H1 (cell line): ENCODE data around the gene TTC9. TPM values are rescaled to one million over a fixed set of nuclear protein-coding genes. Genes with fewer than 3 reads are reported as not detected.

Experiments used
- BRCA1 ChIP-seq: IDR thresholded peaks from 2 replicates; pipeline ENCODE4 v1.6.1; 2012; ENCODE audit warnings: low read depth, low read length, improper control_type of control experiment
- NANOG ChIP-seq: IDR thresholded peaks from 2 replicates; pipeline ENCODE4 v1.6.1; 2011; ENCODE audit warnings: low read length, low read depth, mild to moderate bottlenecking, inconsistent platforms; ENCODE audit not compliant: insufficient read depth, poor library complexity, severe bottlenecking
- RNF2 ChIP-seq: fragments of 200-900, 300-1000 bp; sonication (generic); IDR thresholded peaks from 2 replicates; pipeline ENCODE4 v1.7.1; 2016; ENCODE audit warnings: borderline replicate concordance, low read depth, mild to moderate bottlenecking, antibody characterized with exemption, low read length; ENCODE audit not compliant: poor library complexity, severe bottlenecking; ENCODE audit errors: missing control alignments
- polyA plus RNA-seq, 7 experiments: library from polyadenylated mRNA; depleted of rRNA in 3 of 7; stranded (reverse) in 5 of 7; unstranded in 2 of 7; fragments of >200 nt in 5 of 7; fragments of 200-250 nt in 2 of 7; gene quantifications; 1 replicate in 5 of 7; 2 replicates in 1 of 7; 4 replicates in 1 of 7; pipeline versions ENCODE4 v1.2.1 to v1.2.3, GENCODE V29; 2011 to 2013; ENCODE audit warnings: missing spikeins in 2 of 7, mixed read lengths in 2 of 7
- total RNA-seq: library from RNA; stranded (reverse); fragmentation: NEBNext Ultra II Directional; extraction: Animal tissue kit (Norgen Biotek cat#: 25700); gene quantifications from 2 replicates; pipeline ENCODE4 v1.2.1, GENCODE V29; 2021

Gene TTC9
- total and polyA plus RNA-seq, 2 of the 8 experiments (the other 6 are each of a cell fraction or from before 2014, with no cell fraction given) = 21.0 to 29.5 TPM

GRCh38 chr14:70616646-70617045 is 25.1 kb upstream of the TTC9 start (continued):
- no peak for TF ChIP-seq RNF2
- TF ChIP-seq NANOG = no peak
- TF ChIP-seq BRCA1 = no peak
